Activated CD4-positive, alpha-beta T cell treated with anti-CD3 and anti-CD28 coated beads, Interleukin-2, amount 50 U/mL, for 1 hour (primary cell): ENCODE results near the gene MEAK7.

Source experiments
- DNase-seq: peaks from one replicate; pipeline ENCODE4 v3.0.0-alpha.2; 2020

The MEAK7 gene

DNA sequence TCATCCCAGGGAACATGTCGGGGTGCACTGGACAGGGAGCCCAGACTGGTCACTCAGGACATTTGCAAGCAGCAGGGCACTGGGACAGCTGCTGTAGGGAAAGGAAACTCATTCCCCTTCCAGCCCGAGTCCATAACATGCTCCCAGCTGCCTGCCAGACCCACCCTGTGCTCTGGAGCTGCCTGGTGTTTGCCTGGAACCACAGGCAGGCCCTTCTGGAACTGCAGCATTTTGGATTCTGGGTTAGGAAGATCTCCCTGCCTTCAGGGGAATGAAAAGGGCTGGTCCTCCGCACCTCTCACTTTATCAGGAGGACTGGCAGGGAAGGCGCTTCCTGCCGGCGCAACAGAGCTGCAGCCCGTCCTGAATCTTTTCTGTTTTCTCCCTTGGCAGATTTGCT, 41.2 kb downstream of the MEAK7 start:
- DNase-seq = no peak

DNA sequence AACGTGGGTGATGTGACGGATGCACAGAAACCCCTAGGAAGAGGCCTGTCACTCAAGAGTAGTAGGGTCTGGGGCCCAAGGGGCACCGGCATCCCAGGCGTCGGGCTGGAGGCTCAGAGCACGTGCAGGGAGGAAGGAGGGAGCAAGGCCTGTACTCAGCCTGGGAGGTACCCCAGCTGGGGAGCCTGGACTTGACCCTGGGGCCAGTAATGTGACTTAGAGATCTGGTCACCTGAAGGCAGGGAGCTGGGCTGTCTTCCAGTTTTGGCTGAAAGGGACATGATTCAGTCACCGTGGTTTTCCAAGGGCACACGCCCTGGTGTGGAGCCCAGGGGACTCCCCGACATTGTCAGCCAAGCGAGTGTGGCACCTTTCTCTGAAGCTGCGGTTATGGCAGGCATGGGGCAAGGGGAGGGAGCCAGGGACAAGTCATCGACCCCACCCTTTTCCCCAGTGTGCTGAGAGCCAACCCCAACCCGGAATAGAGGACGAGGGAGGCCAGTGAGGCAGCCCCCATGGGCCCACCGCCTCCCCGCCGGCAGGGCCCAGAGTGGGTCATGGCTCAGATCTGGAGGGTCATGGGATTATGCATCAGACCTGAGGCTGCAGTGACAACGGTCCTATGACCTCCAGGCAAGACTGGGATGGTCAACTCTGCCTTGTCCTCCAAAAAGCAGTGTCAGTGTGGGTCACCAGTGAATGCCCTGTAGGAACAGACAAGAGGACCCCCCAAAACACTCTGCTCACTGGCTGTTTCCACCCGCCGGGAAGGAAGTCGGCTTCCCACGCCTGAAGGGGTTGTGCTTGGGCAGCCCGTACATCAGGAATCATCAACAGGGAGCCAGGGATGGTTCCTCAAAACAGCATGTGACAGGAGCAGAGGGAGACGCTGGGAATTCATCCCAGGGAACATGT, 41.9 kb downstream of the MEAK7 start:
- no peak for DNase-seq

DNA sequence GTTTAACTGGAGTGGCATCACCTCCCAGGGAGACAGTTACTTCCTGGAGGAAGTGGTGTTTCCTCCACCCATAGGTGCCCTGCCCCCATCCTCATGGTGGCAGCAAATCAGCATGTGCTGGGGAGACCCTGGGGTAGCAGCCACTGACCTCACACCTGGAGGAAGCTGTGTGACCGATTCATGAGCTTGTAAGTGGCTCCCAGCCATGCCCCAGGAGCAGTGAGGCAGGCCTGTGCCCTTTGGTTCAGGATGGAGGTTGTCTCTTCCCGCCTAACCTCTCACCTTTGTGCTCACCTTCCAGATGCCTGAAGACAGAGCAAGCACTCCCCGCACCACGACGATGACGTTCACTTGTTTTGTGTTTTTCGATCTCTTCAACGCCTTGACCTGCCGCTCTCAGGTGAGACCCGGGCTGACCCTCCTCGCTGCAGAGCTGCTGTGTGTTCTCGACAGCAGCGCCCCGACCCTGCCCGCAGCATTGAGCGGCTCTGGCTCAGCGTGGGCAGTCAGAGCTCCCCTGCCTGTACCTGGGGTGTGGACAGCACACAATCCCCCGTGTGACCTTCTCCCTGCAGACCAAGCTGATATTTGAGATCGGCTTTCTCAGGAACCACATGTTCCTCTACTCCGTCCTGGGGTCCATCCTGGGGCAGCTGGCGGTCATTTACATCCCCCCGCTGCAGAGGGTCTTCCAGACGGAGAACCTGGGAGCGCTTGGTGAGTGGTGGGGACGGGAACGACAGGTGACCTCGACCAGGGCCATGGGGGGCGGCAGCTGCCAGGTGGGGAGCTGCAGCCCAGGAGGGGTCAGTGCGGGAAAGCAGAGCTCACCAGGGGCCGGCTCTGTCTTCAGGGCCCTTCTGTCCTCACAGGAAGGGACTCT, 42.8 kb downstream of the MEAK7 start:
- no peak for DNase-seq

DNA sequence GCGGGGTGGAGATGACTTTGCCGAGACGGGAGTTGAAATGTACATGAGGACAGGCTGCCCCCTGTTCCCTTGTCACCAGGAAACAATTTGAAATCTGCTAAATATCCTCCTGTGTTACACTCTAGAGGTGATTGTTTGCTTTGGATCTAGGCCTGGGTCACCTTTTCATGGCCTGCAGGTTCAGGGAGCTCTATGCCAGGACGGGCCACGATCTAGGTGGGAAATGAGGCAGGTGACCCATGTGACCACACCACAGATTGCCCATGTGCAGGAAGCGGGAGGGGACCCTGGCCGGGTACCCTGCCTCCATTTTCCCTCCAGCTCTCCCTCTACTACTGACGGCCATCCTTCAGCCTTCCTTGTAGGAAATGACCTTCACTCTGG, 43.4 kb downstream of the MEAK7 start:
- DNase-seq = no peak

DNA sequence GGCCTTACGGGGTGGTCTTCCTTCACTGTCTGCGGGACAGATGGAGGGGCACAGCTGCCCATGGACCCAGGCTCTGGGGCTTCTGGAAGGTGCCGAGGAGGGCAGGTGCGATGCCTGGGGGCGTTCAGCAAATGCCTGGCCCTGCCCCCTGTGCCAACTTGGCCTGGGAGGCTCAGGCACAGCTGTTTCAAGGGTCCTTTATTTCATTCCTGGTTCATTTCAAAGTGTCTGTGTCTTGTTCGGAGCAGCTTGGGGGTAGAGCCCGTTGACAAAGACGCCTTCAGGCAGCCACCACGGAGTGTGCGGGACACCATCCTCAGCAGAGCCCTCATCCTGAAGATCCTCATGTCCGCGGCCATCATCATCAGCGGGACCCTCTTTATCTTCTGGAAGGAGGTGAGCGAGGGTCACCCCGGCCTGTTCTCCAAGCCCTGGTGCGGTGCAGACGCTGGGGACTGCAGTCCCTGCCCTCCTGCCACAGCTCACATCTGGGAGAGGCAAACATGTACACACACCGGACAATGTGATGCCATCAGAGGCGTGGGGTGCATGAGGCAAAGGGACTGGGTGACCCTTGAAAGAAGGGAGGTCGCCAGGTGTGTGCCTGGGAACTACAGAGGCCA, 43.9 kb downstream of the MEAK7 start:
- no peak for DNase-seq

DNA sequence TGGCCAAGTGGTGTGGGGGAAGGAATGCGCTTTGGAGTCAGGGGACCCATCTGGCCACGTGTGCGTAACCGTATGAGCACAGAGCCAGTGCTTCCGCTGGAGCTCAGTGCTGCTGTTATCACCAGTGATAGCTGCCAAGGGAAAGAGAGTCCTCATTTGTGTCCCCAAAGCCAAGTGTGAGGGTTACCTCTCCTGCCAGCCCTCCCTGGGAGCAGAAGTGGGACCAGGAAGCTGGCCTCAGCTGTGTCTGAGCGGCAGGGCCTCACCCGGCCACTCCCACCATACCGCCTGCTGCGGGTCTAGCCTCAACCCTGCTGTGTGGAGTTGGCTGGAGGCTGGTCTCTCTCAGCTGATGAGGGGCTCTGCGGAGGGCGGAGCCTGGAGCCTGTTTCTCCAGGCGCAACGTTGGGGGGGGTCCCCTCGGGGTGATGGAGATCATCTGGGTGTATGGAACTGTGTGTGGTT, 44.5 kb downstream of the MEAK7 start:
- DNase-seq = no peak

DNA sequence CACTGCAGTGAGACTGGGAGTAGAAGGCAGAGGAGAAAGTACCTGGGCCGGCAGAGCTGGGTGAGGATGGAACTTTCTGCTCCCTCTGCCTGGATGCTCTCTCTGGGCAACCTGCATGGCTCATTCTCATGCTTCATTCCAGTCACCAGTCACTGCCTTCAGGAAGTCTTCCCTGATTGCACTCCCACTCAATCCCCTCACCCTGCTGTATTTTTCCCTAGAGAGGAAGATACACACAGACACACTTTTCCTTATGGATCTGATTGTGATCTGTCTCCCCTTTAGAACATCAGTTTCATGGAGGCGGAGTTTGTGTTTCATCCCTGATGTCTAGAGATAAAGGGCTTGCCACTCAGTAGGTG, 44.9 kb downstream of the MEAK7 start:
- no peak for DNase-seq

DNA sequence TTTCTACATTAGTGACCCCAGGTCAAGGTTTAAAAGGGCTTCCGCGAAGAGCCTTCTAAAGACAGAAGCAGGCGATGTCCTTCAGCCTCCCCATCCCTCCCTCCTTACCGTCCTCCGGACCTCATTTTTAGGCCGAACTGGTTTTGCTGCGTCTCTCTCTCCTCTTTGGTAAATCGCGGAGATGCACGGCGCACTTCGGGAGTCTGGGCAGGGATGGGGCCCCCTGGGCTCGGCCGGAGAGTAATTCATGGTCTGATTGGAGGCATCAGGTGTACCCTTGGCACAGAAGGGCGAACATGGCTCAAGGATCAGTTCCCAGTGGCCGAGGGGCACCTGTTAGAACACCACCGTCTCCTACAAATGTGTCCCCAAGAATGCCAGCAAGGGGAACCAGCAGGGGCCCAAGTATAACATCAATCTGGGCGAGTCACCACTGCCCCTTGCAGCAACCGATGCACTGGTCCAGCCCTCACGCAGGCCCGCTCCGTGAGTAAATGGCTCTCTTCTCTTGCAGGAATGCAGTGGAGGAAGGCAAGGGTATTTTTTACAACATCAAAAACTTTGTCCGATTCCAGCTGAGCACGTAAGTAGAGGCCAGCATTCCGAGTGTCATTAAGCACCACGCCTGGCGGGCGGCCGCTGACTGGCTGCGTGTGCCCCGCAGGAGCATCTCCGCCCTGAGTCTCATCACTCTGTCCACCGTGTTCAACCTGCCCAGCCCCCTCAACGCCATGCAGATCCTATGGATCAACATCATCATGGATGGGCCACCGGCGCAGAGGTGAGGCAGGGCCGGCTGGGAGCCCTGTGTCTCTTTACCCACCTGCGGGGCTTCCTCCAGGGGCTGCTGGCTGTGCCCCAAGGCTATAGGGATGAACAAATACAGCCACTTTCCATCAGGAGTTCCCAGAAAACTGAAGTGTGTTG, 45.6 kb downstream of the MEAK7 start:
- DNase-seq = no peak

DNA sequence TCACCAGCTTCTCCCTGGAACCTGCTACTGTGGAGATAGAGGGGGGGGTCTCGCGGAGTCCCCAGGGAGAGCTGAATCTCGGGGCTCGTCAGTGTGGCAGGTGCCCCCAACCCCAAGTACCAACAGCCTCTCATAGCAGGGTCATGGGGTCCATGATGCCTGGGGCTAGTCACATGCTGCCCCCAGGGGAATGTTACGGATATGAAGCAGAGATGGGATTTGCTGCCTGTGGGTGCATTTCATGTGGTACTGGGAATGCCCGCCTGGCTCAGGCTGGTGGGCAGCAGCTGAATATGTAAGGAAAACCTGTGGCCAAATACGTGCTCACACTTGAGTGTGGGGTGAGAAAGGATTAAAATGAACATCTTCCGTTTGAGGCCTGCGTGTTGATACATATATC, 49.4 kb downstream of the MEAK7 start:
- no peak for DNase-seq
